Panc1 (cell line): ENCODE measurements around the gene SLC5A11. TPM values are rescaled to one million over a fixed set of nuclear protein-coding genes. Genes with fewer than 3 reads are reported as not detected.

Source experiments
- ATAC-seq: fragments of 200-7000 bp; cut with Tn5 transposase; 2 replicates; pipeline ENCODE4 v1.9.1; 2020; ENCODE audit warnings: mild to moderate bottlenecking, moderate library complexity
- BruUV-seq: library from RNA; stranded (reverse); fragments of 400-500 nt; replicated peaks from 2 replicates; lab custom pipeline; 2021; lab: Mats Ljungman, UMichigan
- CTCF ChIA-PET: fragments of 300-600 bp; sonication (Branson Sonifier 250); formaldehyde crosslinking; loops from one replicate; lab custom pipeline; 2022; ENCODE audit warnings: antibody characterized with exemption; lab: Charles Lee
- POLR2A ChIA-PET: fragments of 300-600 bp; sonication (Branson Sonifier 250); formaldehyde crosslinking; loops from one replicate; lab custom pipeline; 2022; ENCODE audit warnings: antibody characterized with exemption; lab: Charles Lee
- DNase-seq: peaks from one replicate; pipeline ENCODE4 v3.0.0-alpha.2; 2010; ENCODE audit warnings: low read depth, low spot score
- H3K27ac ChIP-seq: 2 replicates; pipeline ENCODE4 v1.5.1; 2011; ENCODE audit warnings: mild to moderate bottlenecking, low read length, inconsistent platforms
- H3K27me3 ChIP-seq: fragments of 200-500 bp; sonication (Bioruptor generic); 2 replicates; pipeline ENCODE4 v1.6.0; 2014; ENCODE audit warnings: low read length, inconsistent platforms; ENCODE audit not compliant: control insufficient read depth, insufficient read depth
- H3K36me3 ChIP-seq: fragments of 200-500 bp; sonication (Bioruptor generic); 2 replicates; pipeline ENCODE4 v1.5.1; 2014; ENCODE audit warnings: inconsistent platforms, mild to moderate bottlenecking, low read length, moderate library complexity; ENCODE audit not compliant: control insufficient read depth, insufficient read depth
- H3K4me1 ChIP-seq: 2 replicates; pipeline ENCODE4 v1.5.1; 2011; ENCODE audit warnings: inconsistent platforms, mild to moderate bottlenecking, low read length, moderate library complexity; ENCODE audit not compliant: control insufficient read depth, insufficient read depth
- H3K4me3 ChIP-seq, 2 experiments: 2 replicates each; pipeline ENCODE4 v1.5.1; 2011 to 2012; ENCODE audit warnings: low read depth in 2 of 2, low read length in 2 of 2, mild to moderate bottlenecking in 2 of 2, inconsistent platforms in 1 of 2, moderate library complexity in 1 of 2
- H3K9me3 ChIP-seq: fragments of 200-500 bp; sonication (Bioruptor generic); 2 replicates; pipeline ENCODE4 v1.5.1; 2014; ENCODE audit warnings: low read depth, mild to moderate bottlenecking, inconsistent platforms, low read length, moderate library complexity; ENCODE audit not compliant: control insufficient read depth, insufficient read depth
- POLR2AphosphoS5 ChIP-seq: IDR thresholded peaks from 2 replicates; pipeline ENCODE4 v1.6.1; 2012; ENCODE audit warnings: mild to moderate bottlenecking, low read depth, low read length, moderate library complexity
- SIN3A ChIP-seq: IDR thresholded peaks from 2 replicates; pipeline ENCODE4 v1.6.1; 2012; ENCODE audit warnings: low read depth, mild to moderate bottlenecking, low read length, moderate library complexity, borderline replicate concordance; ENCODE audit not compliant: insufficient read depth
- TCF7L2 ChIP-seq: IDR thresholded peaks from 2 replicates; pipeline ENCODE4 v1.6.1; 2011; ENCODE audit warnings: mild to moderate bottlenecking, low read depth, low read length, inconsistent platforms
- in situ Hi-C: cut with HindIII; loops from 2 replicates; pipeline ENCODE4 v1.10.0; 2016; ENCODE audit warnings: low sequenced_read_pairs, low pct_unique_long_range_greater_than_20kb
- intact Hi-C: fragments of 100-400 bp; cut with micrococcal nuclease; formaldehyde crosslinking; loops from one replicate; pipeline ENCODE4 v1.10.0; 2022; ENCODE audit not compliant: unreplicated experiment
- total RNA-seq: library from RNA; stranded (reverse); gene quantifications from one replicate; pipeline ENCODE4 v1.2.1, GENCODE V29; 2021; ENCODE audit not compliant: unreplicated experiment
- TF ChIP-seq, protein P1 (sequence below), 2 experiments: IDR thresholded peaks; 2 replicates each; pipeline ENCODE4 v1.6.1; 2011 to 2012; ENCODE audit warnings: low read depth in 2 of 2, control low read depth in 1 of 2, low read length in 1 of 2, mild to moderate bottlenecking in 1 of 2, moderate library complexity in 1 of 2; ENCODE audit not compliant: insufficient read depth in 1 of 2
- TF ChIP-seq, protein P2 (sequence below): fragments of 450-650 bp; IDR thresholded peaks from 2 replicates; pipeline ENCODE4 v1.5.1; 2017; ENCODE audit warnings: mild to moderate bottlenecking

Gene SLC5A11
- total RNA-seq, 1 experiment from 2014 or later: 0.13 TPM

DNA sequence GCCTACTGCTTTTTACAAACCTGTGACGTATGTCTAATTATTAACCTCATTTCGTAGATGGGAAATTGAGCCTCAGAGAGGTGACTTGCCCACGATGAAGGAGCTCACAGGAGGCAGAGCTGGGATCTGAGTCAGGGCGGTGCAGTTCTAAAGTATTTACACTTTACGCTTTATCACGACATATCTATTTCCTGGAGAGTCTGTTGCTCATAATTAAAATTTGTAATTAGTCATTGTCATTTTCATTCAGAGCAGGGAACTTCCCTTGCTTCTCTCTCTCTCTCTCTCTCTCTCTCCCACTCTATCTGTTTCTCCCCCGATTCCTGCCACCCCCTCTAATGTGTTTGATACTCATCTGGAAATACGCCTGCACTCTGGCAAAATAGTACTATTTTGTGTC, 5.9 kb downstream of the SLC5A11 start:
- ChIA-PET CTCF (interaction anchor here (0.5 to 0.6 kb wide), 2 partner anchors 22 to 28 kb away, joined by 3 to 9 read pairs; no protein-coding TSS in a partner anchor), POLR2A (interaction anchor here (0.7 kb wide), 1 partner anchor 32 kb away, joined by 3 read pairs; no protein-coding TSS in a partner anchor)
- TF ChIP-seq, protein P1, sequence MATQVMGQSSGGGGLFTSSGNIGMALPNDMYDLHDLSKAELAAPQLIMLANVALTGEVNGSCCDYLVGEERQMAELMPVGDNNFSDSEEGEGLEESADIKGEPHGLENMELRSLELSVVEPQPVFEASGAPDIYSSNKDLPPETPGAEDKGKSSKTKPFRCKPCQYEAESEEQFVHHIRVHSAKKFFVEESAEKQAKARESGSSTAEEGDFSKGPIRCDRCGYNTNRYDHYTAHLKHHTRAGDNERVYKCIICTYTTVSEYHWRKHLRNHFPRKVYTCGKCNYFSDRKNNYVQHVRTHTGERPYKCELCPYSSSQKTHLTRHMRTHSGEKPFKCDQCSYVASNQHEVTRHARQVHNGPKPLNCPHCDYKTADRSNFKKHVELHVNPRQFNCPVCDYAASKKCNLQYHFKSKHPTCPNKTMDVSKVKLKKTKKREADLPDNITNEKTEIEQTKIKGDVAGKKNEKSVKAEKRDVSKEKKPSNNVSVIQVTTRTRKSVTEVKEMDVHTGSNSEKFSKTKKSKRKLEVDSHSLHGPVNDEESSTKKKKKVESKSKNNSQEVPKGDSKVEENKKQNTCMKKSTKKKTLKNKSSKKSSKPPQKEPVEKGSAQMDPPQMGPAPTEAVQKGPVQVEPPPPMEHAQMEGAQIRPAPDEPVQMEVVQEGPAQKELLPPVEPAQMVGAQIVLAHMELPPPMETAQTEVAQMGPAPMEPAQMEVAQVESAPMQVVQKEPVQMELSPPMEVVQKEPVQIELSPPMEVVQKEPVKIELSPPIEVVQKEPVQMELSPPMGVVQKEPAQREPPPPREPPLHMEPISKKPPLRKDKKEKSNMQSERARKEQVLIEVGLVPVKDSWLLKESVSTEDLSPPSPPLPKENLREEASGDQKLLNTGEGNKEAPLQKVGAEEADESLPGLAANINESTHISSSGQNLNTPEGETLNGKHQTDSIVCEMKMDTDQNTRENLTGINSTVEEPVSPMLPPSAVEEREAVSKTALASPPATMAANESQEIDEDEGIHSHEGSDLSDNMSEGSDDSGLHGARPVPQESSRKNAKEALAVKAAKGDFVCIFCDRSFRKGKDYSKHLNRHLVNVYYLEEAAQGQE (IDR thresholded peaks at IDR 0.05; ENCODE audit: insufficient read depth in 1 of 2, low read depth in 2 of 2, low read length in 1 of 2): no peak
- TF ChIP-seq TCF7L2 (no peak), POLR2AphosphoS5 (no peak), SIN3A (no peak)
- TF ChIP-seq, protein P2, sequence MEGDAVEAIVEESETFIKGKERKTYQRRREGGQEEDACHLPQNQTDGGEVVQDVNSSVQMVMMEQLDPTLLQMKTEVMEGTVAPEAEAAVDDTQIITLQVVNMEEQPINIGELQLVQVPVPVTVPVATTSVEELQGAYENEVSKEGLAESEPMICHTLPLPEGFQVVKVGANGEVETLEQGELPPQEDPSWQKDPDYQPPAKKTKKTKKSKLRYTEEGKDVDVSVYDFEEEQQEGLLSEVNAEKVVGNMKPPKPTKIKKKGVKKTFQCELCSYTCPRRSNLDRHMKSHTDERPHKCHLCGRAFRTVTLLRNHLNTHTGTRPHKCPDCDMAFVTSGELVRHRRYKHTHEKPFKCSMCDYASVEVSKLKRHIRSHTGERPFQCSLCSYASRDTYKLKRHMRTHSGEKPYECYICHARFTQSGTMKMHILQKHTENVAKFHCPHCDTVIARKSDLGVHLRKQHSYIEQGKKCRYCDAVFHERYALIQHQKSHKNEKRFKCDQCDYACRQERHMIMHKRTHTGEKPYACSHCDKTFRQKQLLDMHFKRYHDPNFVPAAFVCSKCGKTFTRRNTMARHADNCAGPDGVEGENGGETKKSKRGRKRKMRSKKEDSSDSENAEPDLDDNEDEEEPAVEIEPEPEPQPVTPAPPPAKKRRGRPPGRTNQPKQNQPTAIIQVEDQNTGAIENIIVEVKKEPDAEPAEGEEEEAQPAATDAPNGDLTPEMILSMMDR: no peak
- intact Hi-C loops (no loop called here), in situ Hi-C loops (no loop called here)
- no peak for DNase-seq
- H3K27me3 ChIP-seq: no peaks in the 10 kb centered on the region
- H3K36me3 ChIP-seq: no peaks in the 10 kb centered on the region
- no peaks in the 10 kb centered on the region for H3K9me3 ChIP-seq
- H3K4me1 ChIP-seq: peaks cover 32% of the 10 kb centered on the region
- H3K4me3 ChIP-seq: peak overlapping the region in 1 of 2 experiments; percentile 42; a peak in 2 of 4 replicates
- H3K27ac ChIP-seq: peak overlapping the region; percentile 73
- peak; percentile 35; the same call in 1 of the 2 replicates for ATAC-seq
- no TSS peak for BruUV-seq

DNA sequence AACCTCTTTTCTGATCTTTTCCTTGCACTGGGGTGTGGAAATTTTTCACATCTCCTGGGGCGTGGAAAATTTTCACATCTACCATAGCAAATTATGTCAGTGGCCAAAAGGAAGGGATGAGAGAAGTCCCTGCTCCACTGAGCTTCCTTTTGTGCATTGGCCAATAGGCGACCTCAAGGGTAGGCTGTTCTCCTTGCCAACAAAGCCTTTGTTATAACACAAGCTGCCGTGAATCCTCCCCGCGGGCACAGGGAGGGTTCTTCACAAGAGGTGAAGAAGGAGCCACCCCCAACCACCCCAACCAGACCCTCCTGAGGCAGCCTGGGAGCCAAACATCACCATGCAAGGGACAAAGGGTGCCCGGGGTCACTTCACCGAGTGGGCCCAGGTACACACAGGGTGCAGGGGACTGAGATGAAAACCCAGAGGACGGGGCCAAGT, 6.5 kb downstream of the SLC5A11 start:
- Histone ChIP-seq H3K27ac (peak overlapping the region; percentile 73), H3K27me3 (no peaks in the 10 kb centered on the region), H3K4me1 (peaks cover 32% of the 10 kb centered on the region), H3K36me3 (no peaks in the 10 kb centered on the region), H3K4me3 (peak overlapping the region in 1 of 2 experiments; percentile 42; a peak in 2 of 4 replicates), H3K9me3 (no peaks in the 10 kb centered on the region)
- CTCF ChIA-PET: interaction anchor here (0.5 to 0.6 kb wide), 2 partner anchors 23 to 29 kb away, joined by 3 to 9 read pairs; no protein-coding TSS in a partner anchor
- POLR2A ChIA-PET: no interaction called here
- BruUV-seq: no TSS peak
- ATAC-seq: peak; percentile 29
- TF ChIP-seq TCF7L2 (no peak), SIN3A (no peak), POLR2AphosphoS5 (no peak)
- TF ChIP-seq, protein P1 (IDR thresholded peaks at IDR 0.05; ENCODE audit: insufficient read depth in 1 of 2, low read depth in 2 of 2, low read length in 1 of 2): no peak
- TF ChIP-seq, protein P2: no peak
- DNase-seq: no peak
- in situ Hi-C loops (no loop called here), intact Hi-C loops (no loop called here)
